AG10803 (cell line): ENCODE results near the gene DSE.

Experiments used
- DNase-seq: peaks from one replicate; pipeline ENCODE4 v3.0.0; 2010; ENCODE audit warnings: low read depth
- H3K4me3 ChIP-seq: 2 replicates; pipeline ENCODE4 v1.5.1; 2011; ENCODE audit warnings: mild to moderate bottlenecking, low read length, control low read depth
- CTCF ChIP-seq: conservative IDR thresholded peaks from 2 replicates; pipeline ENCODE4 v1.5.1; 2011; ENCODE audit warnings: mild to moderate bottlenecking, low read length, control low read depth, inconsistent platforms

The DSE gene

GRCh38 chr6:116404696-116405095 lies 33.9 kb downstream of the DSE start:
- no peak overlapping the region for H3K4me3 ChIP-seq
- peak; percentile 50 for DNase-seq
- no peak for TF ChIP-seq CTCF

GRCh38 chr6:116405138-116405537 lies 34.4 kb downstream of the DSE start:
- peak; percentile 83 for DNase-seq
- H3K4me3 ChIP-seq: peak overlapping the region; percentile 25
- no peak for TF ChIP-seq CTCF

GRCh38 chr6:116405652-116406356 lies 35.1 kb downstream of the DSE start:
- peak overlapping the region; percentile 18; the same call in 1 of the 2 replicates for H3K4me3 ChIP-seq
- no peak for TF ChIP-seq CTCF
- DNase-seq: peak; percentile 31

GRCh38 chr6:116406678-116407345 lies 36.1 kb downstream of the DSE start:
- TF ChIP-seq CTCF: no peak
- DNase-seq: peak; percentile 47
- no peak overlapping the region for H3K4me3 ChIP-seq

GRCh38 chr6:116408491-116408890 lies 37.7 kb downstream of the DSE start:
- TF ChIP-seq CTCF: no peak
- no peak for DNase-seq
- H3K4me3 ChIP-seq: no peak overlapping the region

GRCh38 chr6:116409756-116410155 lies 39.0 kb downstream of the DSE start:
- no peak for DNase-seq
- no peak for TF ChIP-seq CTCF

GRCh38 chr6:116411284-116411623 lies 40.5 kb downstream of the DSE start:
- TF ChIP-seq CTCF: no peak
- peak; percentile 39 for DNase-seq
- H3K4me3 ChIP-seq: no peak overlapping the region

More at GRCh38 chr6:116409756-116410155, 39.0 kb downstream of the DSE start:
- H3K4me3 ChIP-seq: no peak overlapping the region
